GOT3 (cell line): ENCODE measurements around the gene TSSC4.

ENCODE experiments used
- DNase-seq: peaks from one replicate; lab custom pipeline; 2025; ENCODE audit warnings: mixed read lengths; lab: John Stamatoyannopoulos, UW

The TSSC4 gene

GRCh38 chr11:2449548-2450320 lies 49.2 kb downstream of the TSSC4 start:
- DNase-seq = no peak

DNA sequence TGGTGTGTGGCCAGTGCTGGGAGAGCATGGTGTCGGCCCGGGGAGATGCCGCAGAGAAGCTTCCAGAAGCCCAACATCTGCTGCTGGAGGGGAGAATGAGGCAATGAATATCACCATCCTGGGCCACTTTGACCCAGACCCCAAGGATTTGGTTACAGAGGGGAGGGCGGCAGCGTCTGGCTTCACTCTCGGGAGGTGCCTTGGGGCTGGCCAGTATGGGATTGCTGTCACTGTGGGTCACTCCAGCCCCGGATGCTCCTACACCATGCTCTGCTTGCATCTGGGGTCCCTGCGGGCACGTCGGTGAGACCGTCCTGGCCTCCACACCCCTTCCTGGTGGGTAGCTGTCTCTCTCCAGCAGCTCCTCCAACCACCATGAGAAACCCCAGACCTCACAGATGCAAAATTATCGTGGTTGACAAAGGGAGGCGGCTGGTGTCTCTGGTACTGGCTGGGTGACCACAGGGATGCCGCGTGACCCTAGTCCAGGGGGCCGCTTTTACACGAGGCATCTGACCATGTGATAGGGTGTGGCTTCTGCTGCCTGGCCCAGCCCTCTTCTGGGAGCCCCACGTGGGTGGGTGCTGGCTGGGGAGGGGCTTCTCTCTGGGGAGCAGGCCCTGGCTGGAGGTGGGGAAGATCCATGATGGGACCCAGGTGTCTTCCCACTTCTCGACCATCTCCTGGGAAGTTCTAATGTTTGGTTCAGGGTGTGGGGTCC lies 49.9 kb downstream of the TSSC4 start:
- no peak for DNase-seq

- DNase-seq = no peak
Observed at GRCh38 chr11:2451336-2451735, 50.8 kb downstream of the TSSC4 start.

- DNase-seq = no peak
Observed at GRCh38 chr11:2451916-2452315, 51.4 kb downstream of the TSSC4 start.

- DNase-seq = no peak
Observed at GRCh38 chr11:2452321-2453012, 51.9 kb downstream of the TSSC4 start.

DNA sequence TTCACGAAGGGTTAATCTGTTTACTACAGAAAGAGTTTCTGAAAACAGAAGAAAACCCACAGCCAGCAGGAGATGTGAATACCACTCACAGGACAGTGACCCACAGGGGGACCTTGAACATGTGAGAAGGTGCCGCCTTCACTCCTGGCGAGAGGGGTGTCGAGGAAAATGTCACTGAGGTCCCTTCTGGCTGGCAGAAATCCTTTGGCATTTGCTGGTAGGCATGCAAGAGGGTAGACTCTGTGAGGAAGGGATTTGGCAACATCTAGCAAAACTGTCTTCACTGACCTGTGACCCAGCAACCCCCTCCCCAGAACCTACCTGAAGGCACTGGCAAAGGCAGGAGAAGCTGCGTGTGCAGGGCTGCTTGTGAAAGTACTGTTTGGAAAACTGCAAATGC lies 52.9 kb downstream of the TSSC4 start:
- no peak for DNase-seq
